ENCODE measurements around the gene SLC35F4. TPM values are rescaled to one million over a fixed set of nuclear protein-coding genes. Genes with fewer than 3 reads are reported as not detected.

SLC35F4 gene
- total RNA-seq, 1 experiment from 2014 or later: not detected

GRCh38 chr14:57834001-57834598, 31.8 kb downstream of the SLC35F4 start:
- Histone ChIP-seq H3K27me3 (ENCODE audit: insufficient read depth, low read length) (no peaks in the 10 kb centered on the region), H2AFZ (ENCODE audit: low read length) (no peak overlapping the region), H2BK120ac (ENCODE audit: low read depth, low read length, poor library complexity, severe bottlenecking) (no peak overlapping the region), H3K56ac (ENCODE audit: insufficient read length, low read depth, low read length) (no peak overlapping the region), H4K91ac (ENCODE audit: insufficient read length, low read depth, low read length) (no peak overlapping the region), H4K5ac (ENCODE audit: insufficient read length, low read depth, low read length) (no peak overlapping the region), H3K23me2 (ENCODE audit: insufficient read length, low read depth, low read length, poor library complexity, severe bottlenecking) (no peaks in the 10 kb centered on the region), H3K18ac (ENCODE audit: insufficient read length, low read depth, low read length) (no peak overlapping the region), H2BK20ac (ENCODE audit: low read depth, low read length, poor library complexity, severe bottlenecking) (no peak overlapping the region), H3K4me2 (ENCODE audit: insufficient read depth, insufficient read length, low read length) (no peak overlapping the region), H3K23ac (ENCODE audit: insufficient read length, low read depth, low read length) (no peak overlapping the region), H2BK12ac (ENCODE audit: insufficient read length, low read depth, low read length) (no peak overlapping the region), H2BK5ac (ENCODE audit: insufficient read length, low read length) (no peak overlapping the region), H3K4ac (ENCODE audit: low read depth, low read length) (no peak overlapping the region), H3K9me3 (ENCODE audit: control insufficient read depth, low read depth, low read length) (no peaks in the 10 kb centered on the region), H3K9ac (ENCODE audit: extremely low read depth, insufficient read length, low read length) (no peak overlapping the region), H3K79me1 (ENCODE audit: insufficient read depth, low read depth, low read length, poor library complexity, severe bottlenecking) (no peaks in the 10 kb centered on the region), H4K20me1 (ENCODE audit: control insufficient read depth, insufficient read depth, insufficient read length) (no peaks in the 10 kb centered on the region), H3K27ac (ENCODE audit: insufficient read length, low read depth, low read length) (no peak overlapping the region), H3K14ac (ENCODE audit: insufficient read depth, low read length) (no peak overlapping the region), H3T11ph (ENCODE audit: low read length) (no peak overlapping the region), H4K8ac (replicated peaks; ENCODE audit: insufficient read length, low read depth, low read length) (no peak overlapping the region), H2AK5ac (ENCODE audit: insufficient read length, low read length) (no peak overlapping the region), H3K4me1 (ENCODE audit: insufficient read depth, low read length) (0 out of 2 replicates have a peak, but pooled peaks cover 5% of the 10 kb centered on the region), H3K79me2 (ENCODE audit: insufficient read depth, low read length) (no peaks in the 10 kb centered on the region; the same call in 1 of the 2 replicates), H2BK15ac (ENCODE audit: low read depth, low read length) (no peak overlapping the region)
- no peaks in the 10 kb centered on the region for H3K9me3 Mint-ChIP-seq
- H3K4me1 Mint-ChIP-seq: peaks cover 13 to 16% of the 10 kb centered on the region in 2 experiments
- DNase-seq: no peak
- no CpG with 5 or more reads among the region's 1 CpG for WGBS (ENCODE audit: extremely low coverage, insufficient read length, low lambda C conversion rate)
- no peaks in the 10 kb centered on the region; the same call in 1 of the 2 replicates for H3K27me3 Mint-ChIP-seq (ENCODE audit: low read depth)
- H3K4me3 Mint-ChIP-seq: no peak overlapping the region
- no peak for TF ChIP-seq CTCF (conservative IDR thresholded peaks at IDR 0.05)
- no peaks in the 10 kb centered on the region for H3K36me3 Mint-ChIP-seq (ENCODE audit: insufficient read depth in 1 of 3, low read depth in 3 of 3)
- H3K27ac Mint-ChIP-seq: no peak overlapping the region
